DMS53 treated with DMSO at 0.1 percent for 48 hours (cell line): ENCODE measurements around the gene SNTG2.

ENCODE experiments used
- DNase-seq: peaks from one replicate; lab custom pipeline; 2025; ENCODE audit not compliant: unreplicated experiment; lab: John Stamatoyannopoulos, UW

The SNTG2 gene

DNA sequence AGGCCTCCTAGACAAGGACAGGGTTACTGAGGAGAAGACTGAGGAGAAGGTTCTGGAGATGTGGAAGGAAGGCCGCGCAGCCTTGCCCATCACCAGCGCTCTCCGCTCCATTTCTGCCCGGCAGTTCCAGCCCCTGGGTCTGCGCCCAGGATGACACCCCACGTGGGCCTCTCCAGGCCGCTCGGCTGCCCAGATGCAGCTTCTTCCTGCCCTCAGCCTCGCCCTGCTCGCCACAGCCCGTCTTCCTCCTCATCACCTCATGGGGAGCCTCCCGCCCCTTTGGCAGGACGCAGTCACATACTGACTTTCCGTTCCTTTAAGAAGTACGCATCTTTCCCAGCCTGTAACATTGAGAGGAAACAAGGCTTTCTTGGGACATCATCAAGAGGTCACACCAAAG, 37.1 kb downstream of the SNTG2 start:
- DNase-seq = no peak

DNA sequence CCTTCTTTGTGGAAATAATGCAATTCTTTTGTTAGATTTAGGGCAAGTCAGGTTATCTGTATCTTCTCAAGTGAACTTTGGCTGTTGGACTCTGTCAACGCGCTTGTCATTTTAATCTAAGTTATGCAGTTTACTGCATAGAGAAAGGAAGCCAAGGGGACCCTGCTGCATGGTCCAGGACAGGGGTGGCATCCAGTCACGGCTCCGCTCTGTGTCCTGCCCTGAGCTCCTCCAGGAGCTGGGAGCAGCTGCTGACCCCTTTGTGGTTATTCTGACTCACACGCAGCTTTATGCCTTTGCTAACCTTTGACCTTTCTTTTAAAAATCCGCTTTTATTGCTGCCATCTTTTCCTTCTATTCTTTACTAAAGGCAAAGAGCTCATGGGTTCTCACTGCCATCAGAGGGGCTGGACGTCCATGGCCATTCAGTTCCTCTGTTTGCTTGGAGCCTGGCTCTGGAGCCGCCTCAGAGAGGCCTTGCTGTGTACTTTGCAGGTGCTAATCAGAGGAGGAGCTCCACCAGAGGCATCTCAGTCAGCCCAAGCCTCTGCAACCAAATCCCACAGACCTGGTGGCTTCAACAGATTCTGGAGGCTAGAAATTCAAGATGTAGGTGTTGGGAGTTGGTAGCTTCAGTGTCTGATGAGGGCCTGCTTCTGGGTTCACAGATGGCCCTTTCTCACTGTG, 39.3 kb downstream of the SNTG2 start:
- no peak for DNase-seq

DNA sequence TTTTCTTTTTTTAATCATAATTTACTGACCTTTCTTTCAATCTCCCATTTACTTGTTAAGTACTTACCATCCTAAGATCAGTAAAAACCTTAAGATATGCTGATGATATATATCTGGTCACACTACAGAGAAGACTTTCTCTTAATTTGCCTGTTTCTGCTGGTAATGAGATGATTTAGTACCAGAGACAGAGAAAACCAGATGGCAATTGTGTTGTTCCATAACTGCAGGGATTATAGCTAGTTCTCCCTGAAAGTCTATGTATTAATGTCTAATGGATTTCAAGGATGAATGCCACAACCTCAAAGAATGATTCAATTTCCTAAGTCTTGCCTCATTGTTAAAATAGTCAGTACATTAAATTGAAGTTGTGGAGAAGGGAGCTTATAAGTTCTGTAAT, 40.3 kb downstream of the SNTG2 start:
- DNase-seq = no peak

DNA sequence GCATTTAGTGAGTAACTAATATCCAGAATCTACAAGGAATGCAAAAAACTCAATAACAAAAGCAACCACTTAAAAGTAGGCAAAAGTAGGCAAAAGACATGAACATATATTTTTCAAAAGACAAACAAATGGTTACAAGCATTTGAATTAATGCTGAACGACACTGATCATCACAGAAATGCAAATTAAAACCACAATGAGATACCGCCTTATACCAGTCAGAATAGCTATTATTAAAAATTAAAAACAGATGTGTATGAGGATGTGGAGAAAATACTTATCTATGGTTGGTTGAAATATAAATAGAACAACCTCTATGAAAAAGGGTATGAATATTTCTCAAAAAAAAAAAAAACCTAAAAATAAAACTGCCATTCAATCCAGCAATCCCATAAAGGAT, 51.7 kb downstream of the SNTG2 start:
- no peak for DNase-seq

DNA sequence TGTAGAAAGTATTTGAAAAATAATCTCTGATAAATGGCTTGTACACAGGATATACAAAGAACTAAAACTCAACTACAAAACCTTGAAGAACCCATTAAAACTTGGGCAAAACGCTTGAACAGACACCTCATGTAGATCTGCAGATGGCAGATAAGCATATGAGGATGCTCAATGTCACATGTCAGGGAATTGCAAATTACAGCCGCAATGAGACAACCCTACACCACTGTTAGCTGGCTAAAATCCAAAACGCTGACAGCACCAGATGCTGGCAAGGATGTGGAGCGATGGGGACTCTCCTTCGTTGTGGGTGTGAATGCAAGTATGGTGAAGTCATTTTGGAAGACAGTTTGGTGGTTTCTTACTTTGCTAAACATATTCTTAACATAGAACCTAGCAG, 53.7 kb downstream of the SNTG2 start:
- DNase-seq = no peak

DNA sequence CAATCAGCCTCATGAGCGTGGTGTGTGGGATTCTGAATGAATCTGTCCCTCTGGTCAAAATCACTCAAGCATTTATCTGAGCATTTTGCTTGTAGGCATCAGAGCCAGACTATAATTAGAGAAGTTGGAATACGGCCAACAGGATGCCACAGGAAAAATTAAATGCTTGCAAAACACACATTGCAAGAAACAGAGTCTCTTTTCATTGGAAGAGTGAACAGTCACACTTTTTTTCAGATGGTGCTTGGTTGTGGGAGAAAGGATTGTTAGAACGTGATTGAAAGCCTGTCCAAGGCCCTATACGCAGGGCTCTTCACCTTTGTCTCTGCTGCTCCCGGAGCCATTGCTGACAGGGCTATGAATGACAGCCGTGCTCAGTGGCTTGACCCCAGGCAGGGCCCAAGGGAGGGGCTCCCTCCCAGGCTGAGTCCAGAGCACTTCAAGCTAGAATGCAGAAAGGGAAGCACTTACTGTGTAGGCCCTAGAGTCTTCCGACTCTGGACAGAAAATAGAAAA, 59.8 kb downstream of the SNTG2 start:
- DNase-seq = no peak

DNA sequence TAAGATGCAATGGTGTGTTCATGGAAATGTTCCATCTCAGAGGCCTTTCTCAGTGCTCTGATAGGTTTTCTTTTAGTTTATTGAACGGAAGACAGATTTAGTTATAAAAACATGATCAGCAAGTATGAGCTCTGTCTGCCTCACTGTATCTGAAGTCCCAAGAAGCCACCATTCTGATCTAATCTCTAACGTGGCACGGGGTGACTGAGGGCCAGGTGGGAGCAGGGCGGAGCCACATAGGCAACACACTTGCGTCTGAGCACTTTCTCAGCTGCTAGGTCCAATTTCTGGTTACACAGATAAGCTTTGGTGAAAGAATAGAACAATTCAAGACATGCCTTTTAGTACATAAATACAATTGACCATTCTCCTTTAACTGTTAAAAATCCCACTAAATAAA, 60.4 kb downstream of the SNTG2 start:
- no peak for DNase-seq

DNA sequence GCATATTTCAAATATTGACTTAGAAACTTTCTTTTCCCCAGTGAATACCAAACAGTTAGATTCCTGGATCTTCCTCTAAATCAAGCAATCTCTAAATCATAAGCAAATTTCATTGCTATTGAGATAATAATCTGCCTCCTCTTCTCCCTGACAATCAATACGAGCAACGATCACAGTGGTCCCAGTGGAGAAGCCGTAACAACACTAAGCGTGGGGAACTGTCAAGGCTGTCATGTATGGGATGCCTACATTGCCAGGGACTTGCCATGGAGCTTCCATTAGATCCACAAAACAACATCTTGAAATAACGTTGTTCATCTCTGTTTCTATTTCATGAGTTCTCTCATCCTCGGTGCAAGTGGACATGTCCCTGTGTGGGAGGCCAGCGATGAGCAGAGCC, 61.3 kb downstream of the SNTG2 start:
- no peak for DNase-seq

DNA sequence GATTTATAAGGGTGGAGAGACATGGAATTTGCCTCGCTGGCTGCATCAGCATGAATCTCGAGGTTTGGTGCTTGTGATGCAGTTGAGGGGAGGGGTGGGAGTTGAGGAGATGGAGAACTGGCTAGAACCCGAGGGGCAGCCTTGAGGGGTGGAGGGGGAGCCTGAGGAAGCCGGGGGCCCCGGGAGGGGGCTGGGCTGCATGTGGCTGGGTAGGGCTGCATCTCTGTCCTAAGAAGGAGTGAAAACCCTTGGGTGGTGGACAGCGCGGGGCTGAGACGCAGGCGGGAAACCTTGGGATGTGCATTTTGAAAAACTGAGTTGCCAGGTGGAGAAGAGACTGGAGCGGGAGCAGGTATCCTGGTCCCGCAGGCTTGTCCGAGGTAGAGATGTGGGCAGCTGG, 64.2 kb downstream of the SNTG2 start:
- DNase-seq = no peak

DNA sequence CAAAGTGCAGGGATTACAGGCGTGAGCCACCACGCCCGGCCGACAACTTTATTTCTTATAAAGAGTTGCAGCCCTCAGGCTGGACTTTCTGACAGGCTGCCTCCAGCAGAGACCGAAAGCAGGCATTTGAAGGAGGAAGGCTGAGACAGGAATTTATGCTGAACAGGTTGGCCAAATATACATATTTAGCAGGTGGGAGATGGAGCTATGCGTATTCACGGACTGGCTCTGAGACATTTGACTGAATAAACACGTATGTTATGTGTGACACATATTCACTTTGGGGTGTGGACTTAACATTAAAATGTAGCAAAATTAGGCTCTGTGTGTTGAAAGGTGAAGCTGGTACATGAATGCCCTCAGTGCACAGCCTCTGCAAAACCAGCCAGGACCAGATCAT, 65.9 kb downstream of the SNTG2 start:
- DNase-seq = no peak

DNA sequence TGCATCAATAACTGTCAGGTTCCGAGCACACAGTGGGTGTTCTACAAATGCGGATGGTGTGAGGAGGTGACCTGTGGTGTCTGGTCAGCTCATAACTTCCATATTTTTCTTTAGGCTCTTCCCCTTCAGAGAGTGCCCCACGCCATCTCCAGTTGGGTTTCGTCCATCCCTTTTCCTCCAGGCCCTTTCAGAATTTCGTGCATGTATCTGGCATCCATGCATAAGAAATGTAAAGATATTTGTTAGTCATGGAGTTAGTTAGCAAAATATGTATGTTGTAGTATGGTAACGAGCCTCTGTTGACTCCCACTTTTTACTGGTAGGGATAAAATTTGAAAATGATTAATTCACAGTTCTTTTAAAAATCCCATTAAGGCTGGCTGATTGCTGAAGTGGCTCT, 67.2 kb downstream of the SNTG2 start:
- DNase-seq = no peak

DNA sequence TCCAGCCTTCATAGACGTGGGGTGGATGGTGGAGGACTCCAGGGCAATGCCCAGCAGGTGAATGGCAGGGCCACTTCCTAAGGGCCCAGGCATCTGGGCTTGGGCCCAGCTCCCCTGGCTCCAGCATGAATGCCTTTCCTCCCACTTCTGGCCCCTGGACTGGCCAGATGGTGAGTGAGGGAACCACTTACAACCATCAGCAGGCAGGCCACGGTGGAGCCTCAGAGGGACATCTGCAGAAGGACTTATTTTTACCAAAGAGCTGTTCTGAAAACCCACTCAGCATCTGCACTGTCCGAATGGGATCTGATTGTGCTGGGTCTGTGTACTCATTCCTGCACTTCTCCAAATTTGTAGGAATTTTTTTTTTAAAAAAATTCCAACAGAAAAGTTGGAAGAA, 69.6 kb downstream of the SNTG2 start:
- no peak for DNase-seq

DNA sequence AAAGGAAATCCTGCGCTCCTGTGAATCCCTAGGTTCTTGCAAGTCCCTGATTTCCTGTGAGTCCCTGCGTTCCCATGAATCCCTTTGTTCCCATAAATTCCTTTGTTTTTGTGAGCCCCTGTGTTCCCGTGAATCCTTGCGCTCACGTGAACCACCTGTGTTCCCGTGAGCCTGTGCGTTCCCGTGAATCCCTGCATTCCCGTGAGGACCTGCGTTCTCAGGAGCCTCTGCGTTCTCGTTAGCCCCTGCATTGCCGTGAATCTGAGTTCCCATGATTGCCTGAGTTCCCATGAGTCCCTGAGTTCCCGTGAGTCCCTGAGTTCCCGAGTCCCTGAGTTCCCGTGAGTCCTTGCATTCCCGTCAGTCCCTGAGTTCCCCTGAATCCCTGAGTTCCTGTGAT, 71.5 kb downstream of the SNTG2 start:
- no peak for DNase-seq

DNA sequence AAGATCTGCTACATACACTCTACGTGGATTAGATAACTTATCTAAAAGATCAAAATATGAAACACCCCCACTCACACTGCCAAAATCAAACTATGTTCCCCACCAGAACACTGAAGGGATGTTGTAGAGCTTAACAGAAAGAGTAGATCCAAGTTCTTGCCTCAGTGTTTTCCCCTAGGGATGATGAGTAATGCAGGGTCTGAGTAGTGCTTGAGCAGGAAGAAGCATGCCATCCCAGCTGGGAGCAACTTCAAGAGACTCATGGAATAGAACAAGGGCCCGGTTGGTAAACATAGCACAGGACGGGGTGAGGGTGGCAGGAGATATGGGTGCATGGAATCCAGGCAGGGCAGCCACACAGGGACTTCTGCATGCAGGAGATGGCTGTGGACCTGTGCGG, 74.3 kb downstream of the SNTG2 start:
- no peak for DNase-seq

DNA sequence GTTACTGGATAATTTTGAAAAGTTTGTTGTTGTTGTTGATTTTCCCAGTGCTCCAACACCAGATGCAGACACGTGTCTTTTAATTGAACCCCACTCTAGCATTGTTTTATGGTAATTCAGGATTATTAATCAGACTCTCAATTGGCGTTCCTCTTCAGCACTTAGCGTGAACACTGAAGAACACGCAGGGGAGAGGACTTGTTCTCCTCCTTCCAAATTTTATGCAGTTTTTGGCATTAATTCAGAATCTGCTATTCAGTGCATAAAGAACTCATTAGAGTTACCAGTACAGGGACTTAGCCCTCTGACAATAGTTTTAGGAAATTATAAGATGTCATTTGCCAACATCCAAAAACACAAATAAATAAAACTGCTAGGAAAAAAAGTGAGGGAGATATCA, 75.5 kb downstream of the SNTG2 start:
- no peak for DNase-seq

DNA sequence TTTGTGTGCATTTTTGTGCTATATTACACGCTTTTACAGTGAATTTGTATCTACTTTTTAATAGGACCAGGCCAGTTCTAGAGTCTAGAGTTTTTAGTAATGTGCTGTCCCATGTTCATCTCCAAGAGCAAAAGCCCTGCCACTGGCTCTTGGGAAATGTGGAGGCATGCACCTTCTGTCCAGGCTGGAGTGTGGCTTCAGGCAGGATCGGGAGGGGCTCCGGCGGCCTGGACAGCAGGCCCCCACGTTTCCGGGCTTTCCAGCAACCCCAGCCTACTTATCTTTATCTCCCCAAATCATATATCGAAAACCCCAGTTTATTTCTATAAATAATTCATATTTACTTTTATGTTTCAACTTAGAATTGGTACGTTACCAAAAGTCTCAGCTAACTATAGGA, 78.2 kb downstream of the SNTG2 start:
- DNase-seq = no peak

DNA sequence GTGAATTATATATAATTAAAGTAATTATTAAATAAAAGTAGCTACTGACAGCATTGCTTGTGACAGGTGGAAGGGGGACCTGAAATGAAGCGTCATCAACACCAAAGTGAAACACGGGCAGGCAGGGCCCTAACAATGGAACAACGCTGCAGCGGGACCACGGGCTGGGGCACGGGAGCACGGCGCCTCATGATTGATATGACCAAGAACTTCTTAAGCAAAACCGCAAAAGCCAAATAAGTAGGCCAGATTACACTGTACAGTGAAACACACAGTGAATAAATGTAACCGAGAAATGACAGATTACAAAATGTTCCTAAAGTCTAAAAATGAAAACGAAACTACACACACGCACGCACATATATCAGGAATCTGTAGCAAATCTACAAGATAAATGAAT, 81.4 kb downstream of the SNTG2 start:
- DNase-seq = no peak

DNA sequence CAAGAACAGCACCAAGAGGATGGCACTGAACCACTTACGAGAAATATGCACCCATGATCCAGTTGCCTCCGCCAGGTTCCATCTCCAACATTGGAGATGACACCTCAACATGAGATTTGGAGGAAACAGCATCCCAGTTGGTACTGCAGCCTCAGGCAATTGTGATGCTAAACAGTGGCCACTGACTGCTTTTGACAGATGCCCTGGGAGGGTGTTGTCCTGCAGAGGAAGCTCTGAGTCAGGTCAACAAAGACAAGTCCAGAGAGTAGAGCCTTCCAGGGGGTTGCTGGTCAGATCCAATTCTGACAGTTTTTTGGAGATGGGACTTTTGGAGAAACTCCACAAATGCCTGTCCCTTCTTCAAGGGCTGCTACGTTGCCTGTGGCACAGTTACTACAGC, 82.4 kb downstream of the SNTG2 start:
- DNase-seq = no peak

DNA sequence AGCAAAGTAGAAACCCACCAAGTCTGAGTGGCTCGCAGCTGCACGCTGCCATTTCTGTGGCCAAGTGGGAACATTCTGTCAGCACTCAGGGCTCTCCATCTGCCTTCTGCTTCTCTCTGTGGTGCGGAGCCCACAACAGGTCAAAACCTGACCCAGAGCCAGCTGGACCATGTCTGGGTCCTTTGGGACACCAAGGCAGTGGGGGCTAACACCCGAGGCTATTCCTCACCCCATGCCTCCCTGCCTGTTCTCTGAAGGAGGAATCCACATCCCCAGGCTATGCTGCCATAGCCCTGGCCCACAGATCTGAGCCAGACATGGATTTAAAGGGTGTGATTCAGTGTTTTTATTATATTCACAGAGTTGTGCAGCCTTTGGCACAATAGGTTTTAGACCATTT, 86.4 kb downstream of the SNTG2 start:
- no peak for DNase-seq

DNA sequence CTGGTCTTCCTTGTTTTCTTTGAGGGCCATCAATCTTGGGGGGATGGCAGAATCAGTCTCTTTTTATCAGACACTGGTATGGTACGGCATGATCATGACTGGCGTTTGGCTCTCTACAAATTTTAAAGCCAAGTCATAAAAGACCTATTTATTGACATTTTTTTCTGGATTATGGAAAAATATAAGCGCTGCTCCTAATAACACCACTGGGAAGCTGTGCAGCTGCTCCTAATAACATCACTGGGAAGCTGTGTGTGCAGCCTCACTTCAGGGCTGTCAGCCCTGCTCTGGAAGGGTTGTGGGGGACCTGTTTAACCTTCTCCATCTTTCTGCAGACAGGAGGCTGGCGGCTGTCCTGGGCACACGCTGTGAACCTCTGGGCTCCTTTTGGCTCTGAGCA, 88.9 kb downstream of the SNTG2 start:
- no peak for DNase-seq

DNA sequence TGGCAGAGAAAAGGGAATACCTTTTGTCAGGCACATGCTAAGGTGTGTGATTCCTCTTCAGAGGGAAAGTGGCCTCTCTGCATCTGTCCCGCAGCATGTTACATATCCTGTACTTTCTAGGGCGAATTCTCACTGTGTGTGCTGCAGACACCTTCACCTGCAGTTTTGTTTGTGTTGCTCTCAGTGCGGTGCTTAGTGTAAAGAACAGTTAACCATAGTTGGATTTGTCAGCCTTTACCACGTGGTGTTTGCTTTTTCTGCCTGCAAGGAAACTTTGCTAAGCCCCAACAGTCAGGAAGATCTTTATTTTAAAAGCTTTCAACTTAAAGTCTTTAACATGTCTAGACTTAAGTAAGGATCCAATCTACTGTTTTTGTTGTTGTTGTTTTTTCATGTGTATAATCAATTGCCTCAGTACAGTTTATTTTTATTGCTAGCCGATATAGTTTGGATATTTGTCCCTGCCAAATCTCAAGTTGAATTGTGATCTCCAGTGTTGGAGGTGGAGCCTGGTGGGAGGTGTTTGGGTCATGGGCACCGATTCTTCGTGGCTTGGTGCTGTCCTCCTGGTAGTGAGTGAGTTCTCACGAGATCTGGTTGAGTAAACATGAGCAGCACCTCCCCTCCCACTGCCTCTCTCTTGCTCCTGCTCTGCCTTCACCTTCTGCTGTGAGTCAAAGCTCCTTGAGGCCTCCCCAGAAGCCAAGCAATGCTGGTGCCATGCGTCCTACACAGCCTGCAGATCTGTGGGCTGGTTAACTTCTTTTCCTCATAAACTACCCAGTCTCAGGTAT, 90.6 kb downstream of the SNTG2 start:
- no peak for DNase-seq

DNA sequence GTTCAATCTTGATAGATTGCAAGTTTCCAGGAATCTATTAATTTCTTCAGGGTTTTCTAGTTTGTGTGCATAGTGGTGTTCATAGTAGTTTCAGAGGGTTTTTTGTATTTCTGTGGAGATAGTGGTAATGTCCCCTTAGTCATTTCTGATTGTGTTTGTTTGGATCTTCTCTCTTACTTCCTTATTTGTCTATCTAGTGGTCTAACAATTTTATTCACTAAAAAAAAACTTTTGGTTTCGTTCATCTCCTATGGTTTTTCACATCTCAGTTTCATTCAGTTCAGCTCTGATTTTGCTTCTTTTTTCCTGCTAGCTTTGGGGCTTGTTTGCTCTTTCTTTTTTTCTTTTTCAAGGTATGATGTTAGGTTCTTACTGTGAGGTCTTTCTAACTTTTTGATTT, 94.5 kb downstream of the SNTG2 start:
- DNase-seq = no peak

DNA sequence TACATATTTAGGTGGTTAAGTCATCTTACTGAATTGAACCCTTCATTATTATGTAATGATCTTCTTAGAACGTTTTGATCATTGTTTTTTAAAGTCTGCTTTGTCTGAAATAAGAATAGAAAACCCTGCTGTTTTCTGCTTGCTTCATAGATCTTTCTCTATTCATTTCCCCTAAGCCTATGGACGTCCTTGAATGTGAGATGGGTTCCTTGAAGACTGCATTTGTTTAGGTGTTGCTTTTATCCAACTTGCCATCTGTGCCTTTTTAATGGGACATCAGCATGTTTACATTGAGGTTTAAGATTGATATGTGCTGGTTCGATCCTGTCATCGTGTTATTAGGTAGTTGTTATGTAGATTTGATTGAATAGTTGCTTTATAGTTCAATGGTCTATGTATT, 95.4 kb downstream of the SNTG2 start:
- no peak for DNase-seq
